ENCODE data around the gene SORCS2. TPM values are rescaled to one million over a fixed set of nuclear protein-coding genes. Genes with fewer than 3 reads are reported as not detected.

The SORCS2 gene
- total and polyA plus RNA-seq, 2 of the 4 experiments (the other 2 are of a cell fraction) = 0.36 to 0.62 TPM

DNA sequence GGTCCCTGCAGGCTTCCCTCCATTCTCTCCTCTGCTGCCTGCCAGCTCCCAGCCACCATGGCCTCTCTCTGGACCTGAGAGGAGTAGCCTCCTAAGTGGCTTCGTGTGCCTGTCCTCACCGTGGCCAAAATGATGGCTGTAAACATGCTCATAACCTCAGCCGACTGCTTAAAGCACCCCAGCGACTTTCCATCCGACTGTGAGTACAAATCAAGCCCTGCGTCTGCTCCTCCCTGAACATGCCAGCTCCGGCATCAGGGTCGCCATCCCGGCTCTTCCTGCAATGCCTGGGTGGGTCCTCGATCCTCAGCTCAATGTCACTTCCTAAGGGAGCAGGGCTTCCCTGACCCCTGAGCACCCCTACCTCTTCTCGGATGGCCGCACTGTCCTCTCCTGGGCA lies 3.3 kb upstream of the SORCS2 start:
- H2BK15ac ChIP-seq (ENCODE audit: low read depth, low read length) = no peak overlapping the region
- ChIA-PET POLR2A (ENCODE audit: unreplicated experiment) (no interaction called here), CTCF (interaction anchor here (1.1 kb wide), 1 partner anchor 147 kb away, joined by 3 read pairs; no protein-coding TSS in a partner anchor)
- ATAC-seq (ENCODE audit: low read depth) = no peak
- no peak overlapping the region for H4K8ac ChIP-seq (ENCODE audit: low read depth in 2 of 2, low read length in 2 of 2)
- no peak overlapping the region for H3K4ac ChIP-seq (ENCODE audit: low read depth, low read length)
- H3K36me3 ChIP-seq (ENCODE audit: control insufficient read depth, insufficient read depth, low read length) = no peaks in the 10 kb centered on the region
- H3K18ac ChIP-seq (ENCODE audit: low read depth, low read length) = no peak overlapping the region
- no peak overlapping the region for H3K4me2 ChIP-seq (ENCODE audit: low read depth, low read length)
- H2AK9ac ChIP-seq (replicated peaks; ENCODE audit: low read depth, low read length, poor library complexity) = no peak overlapping the region
- no peaks in the 10 kb centered on the region for H3K9me1 ChIP-seq (ENCODE audit: insufficient read depth, low read length)
- H4K20me1 ChIP-seq (ENCODE audit: insufficient read depth, low read length) = peaks cover 3% of the 10 kb centered on the region; the same call in 1 of the 2 replicates
- peaks cover 2% of the 10 kb centered on the region for H3K9me3 ChIP-seq (ENCODE audit: control insufficient read depth, insufficient read depth, low read length)
- DNase-seq = no peak
- no peak overlapping the region for H3K56ac ChIP-seq (ENCODE audit: extremely low read depth, insufficient read depth, low read length)
- H3K27me3 ChIP-seq (ENCODE audit: control insufficient read depth, insufficient read depth, low read length) = peaks cover 71% of the 10 kb centered on the region
- no peak overlapping the region for H2BK20ac ChIP-seq (ENCODE audit: low read depth, low read length)
- H2BK5ac ChIP-seq (ENCODE audit: low read depth, low read length, poor library complexity, severe bottlenecking) = no peak overlapping the region
- no peak overlapping the region for H3K23ac ChIP-seq (ENCODE audit: low read depth, low read length)
- no peak overlapping the region for H4K91ac ChIP-seq (ENCODE audit: insufficient read depth, low read depth, low read length)
- H2AK5ac ChIP-seq (ENCODE audit: low read depth, low read length) = no peak overlapping the region
- no peak overlapping the region for H3K27ac ChIP-seq (ENCODE audit: insufficient read depth, low read length)
- no peak overlapping the region for H3K4me3 ChIP-seq (ENCODE audit: insufficient read depth, low read depth, low read length)
- no peak overlapping the region for H2BK120ac ChIP-seq (ENCODE audit: low read depth, low read length)
- H2AFZ ChIP-seq (replicated peaks; ENCODE audit: low read length, poor library complexity) = peak overlapping the region; percentile 43
- no peak overlapping the region for H4K5ac ChIP-seq (ENCODE audit: low read depth, low read length)
- H3K9ac ChIP-seq (ENCODE audit: low read depth, low read length) = no peak overlapping the region
- H3K14ac ChIP-seq (replicated peaks; ENCODE audit: low read depth, low read length) = no peak overlapping the region
- peaks cover 3% of the 10 kb centered on the region; the same call in 1 of the 2 replicates for H3K4me1 ChIP-seq (ENCODE audit: control insufficient read depth, insufficient read depth, low read length)
- TF ChIP-seq RAD21 (IDR thresholded peaks at IDR 0.05; ENCODE audit: low read length) (no peak), SMC3 (IDR thresholded peaks at IDR 0.05; ENCODE audit: low read depth, low read length) (no peak)
- dilution Hi-C loops (cut with HindIII; ENCODE audit: low sequenced_read_pairs, unreplicated experiment) = no loop called here
- intact Hi-C loops (cut with micrococcal nuclease) = no loop called here
- in situ Hi-C loops (cut with MboI; ENCODE audit: low sequenced_read_pairs) = no loop called here
- WGBS, 2 experiments (ENCODE audit: extremely low coverage in 2 of 2, insufficient read length in 1 of 2) = 58% methylated on average over 8 of the region's 12 CpGs; no CpG with 5 or more reads in 1 of the 2 experiments
- no TSS peak for BruUV-seq (replicated peaks)
- H3K79me1 ChIP-seq (ENCODE audit: low read depth in 1 of 2, low read length in 2 of 2) = no peaks in the 10 kb centered on the region
